NB4 (cell line): ENCODE results near the gene LBHD1.

Source experiments
- CTCF ChIP-seq: IDR thresholded peaks from one replicate; pipeline ENCODE4 v1.5.1; 2012; ENCODE audit warnings: low read depth, low read length
- MAX ChIP-seq: IDR thresholded peaks from 2 replicates; pipeline ENCODE4 v1.6.1; 2011; ENCODE audit warnings: low read depth, low read length
- POLR2A ChIP-seq: IDR thresholded peaks from 2 replicates; pipeline ENCODE4 v1.6.1; 2011; ENCODE audit warnings: mild to moderate bottlenecking; ENCODE audit not compliant: insufficient read length; ENCODE audit errors: extremely low read depth

- TF ChIP-seq CTCF: no peak
- TF ChIP-seq POLR2A: no peak
- TF ChIP-seq MAX: no peak
These were observed 16.4 kb upstream of the LBHD1 start for GRCh38 chr11:62688491-62688890.
